NCI-H187 (cell line): ENCODE measurements around the gene KIF6.
A peak's percentile ranks its signal among the peaks of the same experiment; 100 is the strongest.
"Not testable (repeated sequence)": the region's sequence is repeated elsewhere in the genome, so short reads cannot be mapped to it uniquely, and the experiment has no call there.

ENCODE experiments used
- DNase-seq, 2 experiments: peaks; one replicate each; lab custom pipeline; 2025; lab: John Stamatoyannopoulos, UW

Gene KIF6

GRCh38 chr6:39724787-39725631 lies at the start of gene KIF6:
KIF6 (minus strand) TSS chr6:39725408; CDS start chr6:39725310, 98 bp downstream.
- peak; percentile 69 to 94 for DNase-seq

- no peak for DNase-seq
Measured at GRCh38 chr6:39773782-39774181, 48.6 kb upstream of the KIF6 start.

GRCh38 chr6:39772559-39773273 lies 47.5 kb upstream of the KIF6 start:
- no peak for DNase-seq

GRCh38 chr6:39770446-39770845 lies 45.2 kb upstream of the KIF6 start:
- no peak for DNase-seq

- no peak for DNase-seq
Measured at GRCh38 chr6:39769012-39769411, 43.8 kb upstream of the KIF6 start.

GRCh38 chr6:39765508-39766065 lies 40.4 kb upstream of the KIF6 start:
- DNase-seq, result no peak

GRCh38 chr6:39760226-39760952 lies 35.2 kb upstream of the KIF6 start:
- DNase-seq, result no peak

GRCh38 chr6:39758905-39759605 lies 33.8 kb upstream of the KIF6 start:
- no peak for DNase-seq

- no peak for DNase-seq
Measured at GRCh38 chr6:39756582-39756981, 31.4 kb upstream of the KIF6 start.

- DNase-seq, result no peak
Measured at GRCh38 chr6:39755231-39755630, 30.0 kb upstream of the KIF6 start.

- no peak for DNase-seq
Measured at GRCh38 chr6:39754514-39755115, 29.4 kb upstream of the KIF6 start.

- DNase-seq, result no peak
Measured at GRCh38 chr6:39753725-39754045, 28.5 kb upstream of the KIF6 start.

- no peak for DNase-seq
Measured at GRCh38 chr6:39752835-39753724, 27.9 kb upstream of the KIF6 start.

GRCh38 chr6:39746795-39747194 lies 21.6 kb upstream of the KIF6 start:
- no peak for DNase-seq

GRCh38 chr6:39733704-39734103 lies 8.5 kb upstream of the KIF6 start:
- DNase-seq, result no peak

- DNase-seq, result no peak
Measured at GRCh38 chr6:39731565-39731964, 6.4 kb upstream of the KIF6 start.

GRCh38 chr6:39729945-39730344 lies 4.7 kb upstream of the KIF6 start:
- DNase-seq, result no peak

GRCh38 chr6:39725632-39725997 lies 407 bp upstream of the KIF6 start:
- DNase-seq, result no peak

- DNase-seq, result not testable (repeated sequence)
Measured at GRCh38 chr6:39723350-39723749, 1.9 kb downstream of the KIF6 start.

- DNase-seq, result no peak
Measured at GRCh38 chr6:39714802-39715201, 10.4 kb downstream of the KIF6 start.
